Fibroblast of skin of left quadriceps (primary cell): ENCODE data around the gene TPSAB1.

Source experiments
- DNase-seq, 2 experiments: peaks; one replicate each; pipeline ENCODE4 v3.0.0-alpha.2; 2013; ENCODE audit warnings: low read depth in 2 of 2

Gene TPSAB1

GRCh38 chr16:1210461-1210860 lies 30.0 kb upstream of the TPSAB1 start:
- no peak for DNase-seq

- DNase-seq, result no peak
Measured at GRCh38 chr16:1211451-1212268, 28.8 kb upstream of the TPSAB1 start.

GRCh38 chr16:1212616-1213194 lies 27.8 kb upstream of the TPSAB1 start:
- DNase-seq, result no peak

GRCh38 chr16:1213231-1213630 lies 27.3 kb upstream of the TPSAB1 start:
- DNase-seq, result no peak

- DNase-seq, result no peak
Measured at GRCh38 chr16:1213796-1214372, 26.6 kb upstream of the TPSAB1 start.

- no peak for DNase-seq
Measured at GRCh38 chr16:1214719-1215118, 25.8 kb upstream of the TPSAB1 start.

GRCh38 chr16:1215574-1216295 lies 24.8 kb upstream of the TPSAB1 start:
- no peak for DNase-seq

GRCh38 chr16:1216296-1216619 lies 24.2 kb upstream of the TPSAB1 start:
- no peak for DNase-seq

- DNase-seq, result no peak
Measured at GRCh38 chr16:1216681-1217400, 23.7 kb upstream of the TPSAB1 start.

- DNase-seq, result no peak
Measured at GRCh38 chr16:1217526-1217925, 23.0 kb upstream of the TPSAB1 start.

GRCh38 chr16:1218061-1218929 lies 22.2 kb upstream of the TPSAB1 start:
- DNase-seq, result no peak

GRCh38 chr16:1218930-1219611 lies 21.4 kb upstream of the TPSAB1 start:
- no peak for DNase-seq

- no peak for DNase-seq
Measured at GRCh38 chr16:1220098-1220728, 20.3 kb upstream of the TPSAB1 start.

- no peak for DNase-seq
Measured at GRCh38 chr16:1220841-1221627, 19.5 kb upstream of the TPSAB1 start.

- no peak for DNase-seq
Measured at GRCh38 chr16:1221628-1222552, 18.6 kb upstream of the TPSAB1 start.

- no peak for DNase-seq
Measured at GRCh38 chr16:1222553-1223354, 17.8 kb upstream of the TPSAB1 start.
